GM13976 (cell line): Measurements from ENCODE around the gene SMYD3.

ENCODE experiments used
- DNase-seq: peaks from one replicate; pipeline ENCODE4 v3.0.0; 2012; ENCODE audit warnings: low spot score
- in situ Hi-C: fragments of 300-500 bp; cut with MboI; formaldehyde crosslinking; loops from one replicate; pipeline ENCODE4 v1.12.0; 2022; ENCODE audit warnings: low sequenced_read_pairs, mixed read lengths, inconsistent platforms; ENCODE audit not compliant: unreplicated experiment
- TF ChIP-seq, protein P1 (sequence below): IDR thresholded peaks from 2 replicates; pipeline ENCODE4 v1.5.1; 2012; ENCODE audit warnings: borderline replicate concordance, mild to moderate bottlenecking; ENCODE audit not compliant: insufficient read depth; ENCODE audit errors: extremely low read depth, missing control alignments, control extremely low read depth

The SMYD3 gene

GRCh38 chr1:246134789-246135188 is 372.3 kb downstream of the SMYD3 start:
- DNase-seq: no peak
- TF ChIP-seq, protein P1, sequence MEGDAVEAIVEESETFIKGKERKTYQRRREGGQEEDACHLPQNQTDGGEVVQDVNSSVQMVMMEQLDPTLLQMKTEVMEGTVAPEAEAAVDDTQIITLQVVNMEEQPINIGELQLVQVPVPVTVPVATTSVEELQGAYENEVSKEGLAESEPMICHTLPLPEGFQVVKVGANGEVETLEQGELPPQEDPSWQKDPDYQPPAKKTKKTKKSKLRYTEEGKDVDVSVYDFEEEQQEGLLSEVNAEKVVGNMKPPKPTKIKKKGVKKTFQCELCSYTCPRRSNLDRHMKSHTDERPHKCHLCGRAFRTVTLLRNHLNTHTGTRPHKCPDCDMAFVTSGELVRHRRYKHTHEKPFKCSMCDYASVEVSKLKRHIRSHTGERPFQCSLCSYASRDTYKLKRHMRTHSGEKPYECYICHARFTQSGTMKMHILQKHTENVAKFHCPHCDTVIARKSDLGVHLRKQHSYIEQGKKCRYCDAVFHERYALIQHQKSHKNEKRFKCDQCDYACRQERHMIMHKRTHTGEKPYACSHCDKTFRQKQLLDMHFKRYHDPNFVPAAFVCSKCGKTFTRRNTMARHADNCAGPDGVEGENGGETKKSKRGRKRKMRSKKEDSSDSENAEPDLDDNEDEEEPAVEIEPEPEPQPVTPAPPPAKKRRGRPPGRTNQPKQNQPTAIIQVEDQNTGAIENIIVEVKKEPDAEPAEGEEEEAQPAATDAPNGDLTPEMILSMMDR: no peak
- in situ Hi-C loops: no loop called here

- TF ChIP-seq, protein P1: no peak
- DNase-seq: no peak
- in situ Hi-C loops: no loop called here
Measured at GRCh38 chr1:246131095-246131494, 376.0 kb downstream of the SMYD3 start.

GRCh38 chr1:246128494-246129069 is 378.5 kb downstream of the SMYD3 start:
- TF ChIP-seq, protein P1: no peak
- DNase-seq: peak; percentile 18
- in situ Hi-C loops: no loop called here

GRCh38 chr1:246126580-246126979 is 380.5 kb downstream of the SMYD3 start:
- TF ChIP-seq, protein P1: no peak
- in situ Hi-C loops: no loop called here
- DNase-seq: no peak

DNA sequence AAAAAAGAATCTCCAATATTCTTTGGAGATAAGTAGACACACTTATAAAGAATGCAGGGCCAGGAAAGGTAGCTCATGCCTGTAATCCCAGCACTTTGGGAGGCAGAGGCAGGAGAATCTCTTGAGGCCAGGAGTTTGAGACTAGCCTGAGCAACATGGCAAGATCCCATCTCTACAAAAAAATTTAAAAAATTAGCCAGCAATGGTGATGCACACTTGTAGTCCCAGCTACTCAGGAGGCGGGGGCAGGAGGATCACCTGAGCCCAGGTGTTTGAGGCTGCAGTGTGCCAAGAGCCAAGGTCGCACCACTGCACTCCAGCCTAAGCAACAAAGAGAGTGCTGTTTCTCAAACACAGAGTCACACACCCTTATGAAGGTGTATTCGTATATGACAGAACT is 385.0 kb downstream of the SMYD3 start:
- TF ChIP-seq, protein P1: no peak
- in situ Hi-C loops: no loop called here
- no peak for DNase-seq

DNA sequence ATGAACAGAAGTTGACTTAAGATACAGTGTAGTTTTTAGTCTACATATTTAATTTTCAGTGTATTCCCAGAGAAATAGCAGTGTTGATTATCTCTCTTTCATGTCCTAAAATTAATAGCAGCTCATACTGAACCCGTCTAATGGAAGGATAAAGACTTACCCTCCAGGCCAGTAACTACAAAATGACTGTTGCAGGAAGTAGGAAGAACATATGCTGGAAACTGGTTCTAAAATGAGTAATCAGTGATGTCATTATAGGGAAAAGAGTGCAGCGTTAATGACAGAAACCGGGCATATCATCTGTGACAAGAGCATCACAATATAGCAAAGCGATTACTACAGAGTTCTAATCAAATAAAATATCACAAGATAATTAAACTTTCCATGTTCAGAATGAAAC is 385.5 kb downstream of the SMYD3 start:
- TF ChIP-seq, protein P1: no peak
- in situ Hi-C loops: no loop called here
- no peak for DNase-seq

DNA sequence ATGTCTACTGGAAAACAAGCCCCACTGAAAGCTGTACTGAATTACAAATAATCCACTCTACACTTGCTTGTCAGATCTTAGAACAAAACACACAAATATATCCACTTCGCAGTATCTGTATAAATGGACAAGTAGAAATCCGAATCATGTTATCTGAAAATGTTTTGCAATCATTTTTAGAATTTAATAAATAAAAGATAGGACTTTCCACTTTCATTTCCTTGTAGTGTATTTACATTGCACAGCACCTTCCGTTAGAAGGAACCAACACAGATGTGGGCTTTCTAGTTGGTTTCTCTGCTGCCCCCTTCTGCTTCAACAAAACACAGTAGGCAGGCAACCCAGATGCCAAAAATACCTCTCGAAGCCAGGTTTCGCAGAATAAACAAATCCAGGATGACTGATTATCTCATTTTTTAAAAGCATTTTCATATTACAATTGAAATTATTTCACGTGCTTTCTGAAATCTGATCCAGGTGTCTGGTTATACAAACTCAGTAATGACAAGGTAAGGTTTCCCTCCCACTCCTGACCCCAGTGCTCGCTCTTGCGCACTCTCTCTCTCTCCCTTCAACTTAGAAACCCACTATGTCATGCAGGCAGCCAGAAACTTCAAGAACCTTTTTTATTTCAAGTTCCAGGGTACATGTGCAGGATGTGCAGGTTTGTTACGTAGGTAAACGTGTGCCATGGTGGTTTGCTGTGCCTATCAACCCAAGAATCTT is 389.9 kb downstream of the SMYD3 start:
- TF ChIP-seq, protein P1: peak; percentile 23
- in situ Hi-C loops: no loop called here
- DNase-seq: peak; percentile 52
